NCI-H2029 treated with DMSO at 0.1 percent for 48 hours (cell line): ENCODE data around the gene KCNIP1.
"Not testable (repeated sequence)": the region's sequence is repeated elsewhere in the genome, so short reads cannot be mapped to it uniquely, and the experiment has no call there.

Experiments used
- DNase-seq: peaks from one replicate; lab custom pipeline; 2025; lab: John Stamatoyannopoulos, UW

KCNIP1 gene

GRCh38 chr5:170750791-170751190 lies 247.0 kb downstream of the KCNIP1 start:
- no peak for DNase-seq

DNA sequence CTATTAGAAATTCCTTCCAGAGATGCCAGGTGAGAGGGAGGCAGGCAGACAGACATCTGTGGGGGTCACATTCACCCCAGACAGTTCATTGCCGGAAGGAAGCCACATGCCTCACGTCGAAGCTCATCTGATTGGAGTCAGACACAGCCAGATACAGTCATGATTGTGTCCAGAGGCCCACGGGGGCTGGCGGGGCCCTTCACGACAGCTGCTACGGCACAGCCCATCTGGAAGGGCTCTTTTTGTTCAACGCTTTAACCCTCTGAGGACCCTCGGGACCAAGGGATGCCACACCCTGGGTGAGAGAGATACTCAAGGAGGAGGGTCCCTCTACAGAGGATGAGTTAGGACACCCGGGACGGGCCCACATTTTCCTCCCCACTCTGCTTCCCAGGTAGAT lies 247.8 kb downstream of the KCNIP1 start:
- no peak for DNase-seq

DNA sequence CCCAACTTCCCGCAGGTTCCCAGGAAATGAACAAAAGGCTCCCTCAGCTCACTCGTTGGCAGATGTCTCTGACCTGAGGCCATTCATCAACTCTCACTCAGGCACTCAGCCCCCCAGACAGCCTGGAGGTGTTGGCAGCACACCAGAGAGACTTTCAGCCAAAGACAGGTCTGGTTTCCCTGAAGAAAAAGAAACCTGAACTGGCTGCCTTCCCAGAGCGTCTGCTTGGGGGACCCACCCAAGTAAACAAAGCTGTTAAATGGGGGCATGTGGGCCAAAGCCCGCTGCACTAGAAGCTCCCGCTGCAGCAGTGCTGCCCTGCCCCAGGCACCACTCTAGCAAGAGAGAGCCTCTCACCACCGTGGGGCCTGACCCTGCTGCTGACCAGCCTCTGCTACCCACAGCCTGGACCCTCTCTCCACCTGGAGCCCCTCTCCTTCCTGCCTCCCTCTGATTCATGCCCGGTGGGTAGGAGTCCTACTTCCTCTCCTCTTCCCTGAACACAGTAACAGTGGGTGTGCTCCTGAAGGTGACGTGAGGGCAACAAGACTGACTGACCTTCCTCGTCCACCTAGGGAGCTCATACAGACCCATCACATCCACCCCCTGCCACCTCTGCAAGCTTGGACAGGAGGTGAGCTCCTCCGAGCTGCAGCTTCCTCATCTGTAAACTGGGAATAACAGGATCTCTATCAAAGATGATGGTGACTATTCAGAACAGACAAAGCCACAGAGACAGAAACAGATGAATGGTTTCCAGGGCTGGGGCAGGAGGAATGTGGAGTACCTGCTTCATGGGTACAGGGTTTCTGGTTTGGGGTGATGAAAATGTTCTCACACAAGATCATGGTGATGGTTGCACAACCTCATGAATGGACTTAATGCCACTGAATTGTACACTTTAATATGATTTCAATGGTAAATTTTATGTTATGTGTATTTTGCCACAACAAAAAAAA lies 248.7 kb downstream of the KCNIP1 start:
- DNase-seq = peak; percentile 28

DNA sequence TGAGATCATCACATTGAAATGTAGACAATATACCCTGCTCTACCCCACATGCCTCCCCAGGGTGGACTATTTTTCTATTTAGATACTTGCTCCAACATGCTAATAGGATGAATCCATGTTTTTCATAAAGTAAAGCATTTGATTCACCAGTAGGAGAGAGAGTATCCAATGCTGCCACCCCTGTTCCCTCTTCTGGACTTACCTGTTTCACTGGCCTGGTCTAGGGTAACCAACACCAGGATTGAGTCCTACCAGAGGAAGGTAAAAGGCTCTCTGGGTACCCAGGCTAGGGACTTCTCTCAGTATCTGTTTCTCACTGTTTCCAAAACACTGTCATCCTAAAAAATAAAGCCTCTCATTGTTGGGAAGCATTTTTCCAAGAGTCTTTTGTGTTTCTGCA lies 249.5 kb downstream of the KCNIP1 start:
- DNase-seq = no peak

DNA sequence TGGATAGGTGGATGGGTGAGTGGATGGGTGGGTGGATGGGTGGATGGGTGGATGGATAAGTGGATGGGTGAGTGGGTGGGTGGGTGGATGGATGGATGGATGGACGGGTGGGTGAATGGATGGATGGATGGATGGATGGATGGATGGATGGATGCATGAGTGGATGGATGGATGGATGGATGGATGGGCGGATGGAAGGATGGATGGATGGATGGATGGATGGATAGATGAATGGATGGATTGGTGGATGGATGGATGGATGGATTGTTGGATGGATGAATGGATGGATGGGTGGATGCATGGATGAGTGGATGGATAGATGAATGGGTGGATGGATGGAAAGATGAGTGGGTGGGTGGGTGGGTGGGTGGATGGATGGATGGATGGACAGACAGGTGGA lies 250.7 kb downstream of the KCNIP1 start:
- DNase-seq = not testable (repeated sequence)

DNA sequence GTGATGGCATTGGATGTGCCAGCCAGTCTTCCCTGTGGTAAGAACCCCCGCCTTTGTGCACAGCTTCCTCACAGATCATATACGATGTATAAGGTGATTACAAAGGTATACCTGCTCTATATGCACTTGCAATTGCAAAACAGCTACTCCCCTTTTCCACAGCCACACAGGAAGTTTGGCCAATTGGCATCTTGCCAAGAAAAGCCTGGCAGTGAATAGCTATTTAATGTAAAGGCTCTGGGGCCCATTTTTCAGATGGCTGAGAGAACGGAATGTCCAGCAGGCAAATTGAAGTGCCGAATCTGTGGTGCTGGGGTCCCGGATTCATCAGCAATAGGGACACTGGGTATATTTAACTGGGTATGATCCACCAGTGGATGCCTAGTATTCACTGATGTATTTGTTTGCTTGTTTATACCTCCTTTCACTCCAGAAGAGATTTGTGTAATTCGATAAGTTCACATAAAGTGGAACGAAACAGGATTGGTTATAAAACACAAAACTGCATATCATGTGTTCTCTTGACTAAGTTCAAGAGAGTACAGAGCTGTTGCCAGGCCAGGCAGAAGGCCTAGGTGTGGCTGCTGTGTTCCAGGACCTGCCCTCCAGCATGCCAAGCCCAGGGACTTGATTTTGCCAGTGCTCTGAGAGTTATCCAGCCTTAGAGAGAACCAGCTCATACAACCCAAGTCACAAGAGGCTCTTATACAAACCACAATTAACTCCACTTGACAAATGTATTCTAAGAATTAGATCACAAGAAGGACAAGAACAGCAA lies 252.0 kb downstream of the KCNIP1 start:
- peak; percentile 46 for DNase-seq

DNA sequence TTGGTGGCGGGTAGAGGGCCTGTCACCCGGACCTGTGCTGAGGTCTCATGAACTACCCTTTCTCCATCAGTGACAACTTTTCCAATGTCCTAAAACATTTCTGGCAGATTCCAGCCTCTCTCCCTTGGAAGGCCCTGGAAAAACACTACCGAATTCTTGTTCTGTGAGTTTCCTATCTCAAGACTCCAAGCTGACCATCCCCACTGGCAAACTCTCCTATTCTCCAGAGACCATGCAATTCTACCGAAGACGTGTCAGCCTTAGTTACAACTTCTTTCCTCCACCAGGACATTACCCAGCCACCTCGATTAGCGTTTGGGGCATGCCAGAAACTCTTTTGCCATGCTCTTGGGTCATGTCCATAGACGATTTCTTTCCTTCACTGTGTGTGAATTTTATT lies 252.9 kb downstream of the KCNIP1 start:
- no peak for DNase-seq

DNA sequence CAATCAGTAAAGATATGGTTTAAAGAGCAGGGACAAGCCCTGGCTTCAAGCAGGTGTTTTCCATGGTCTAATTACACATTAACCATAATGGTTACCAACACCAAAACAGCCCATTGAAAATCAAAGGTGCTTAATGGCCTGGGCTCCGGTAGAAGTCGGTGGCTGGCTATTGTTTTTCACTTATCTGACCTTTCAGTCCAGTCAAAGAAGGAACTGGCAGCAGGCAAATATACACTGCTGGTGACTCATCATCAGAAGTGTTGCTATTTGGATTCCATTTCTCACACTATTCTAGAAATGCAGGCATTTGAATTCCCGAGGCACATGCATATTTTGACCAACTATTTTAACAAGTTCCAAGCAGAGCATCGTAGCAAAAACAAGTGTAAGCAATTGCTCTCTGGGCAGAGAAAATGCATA lies 253.4 kb downstream of the KCNIP1 start:
- DNase-seq = no peak

- no peak for DNase-seq
Observed at GRCh38 chr5:170757669-170758068, 253.8 kb downstream of the KCNIP1 start.

DNA sequence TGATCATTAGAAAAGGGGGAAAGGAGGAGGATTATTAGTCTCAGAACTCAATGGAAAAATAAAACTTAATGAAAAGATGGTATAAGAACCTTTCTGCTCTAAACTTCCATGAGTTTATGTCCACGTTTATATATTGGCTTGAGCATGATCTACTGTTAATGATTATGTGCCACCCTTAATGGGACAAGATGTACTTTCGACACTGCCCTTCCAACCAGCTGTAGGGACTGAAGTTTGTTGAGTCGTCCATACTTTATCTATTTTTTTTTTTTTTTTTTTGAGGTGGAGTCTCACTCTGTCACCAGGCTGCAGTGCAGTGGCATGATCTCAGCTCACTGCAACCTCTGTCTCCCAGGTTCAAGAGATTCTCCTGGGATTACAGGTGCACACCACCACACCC lies 254.7 kb downstream of the KCNIP1 start:
- no peak for DNase-seq

DNA sequence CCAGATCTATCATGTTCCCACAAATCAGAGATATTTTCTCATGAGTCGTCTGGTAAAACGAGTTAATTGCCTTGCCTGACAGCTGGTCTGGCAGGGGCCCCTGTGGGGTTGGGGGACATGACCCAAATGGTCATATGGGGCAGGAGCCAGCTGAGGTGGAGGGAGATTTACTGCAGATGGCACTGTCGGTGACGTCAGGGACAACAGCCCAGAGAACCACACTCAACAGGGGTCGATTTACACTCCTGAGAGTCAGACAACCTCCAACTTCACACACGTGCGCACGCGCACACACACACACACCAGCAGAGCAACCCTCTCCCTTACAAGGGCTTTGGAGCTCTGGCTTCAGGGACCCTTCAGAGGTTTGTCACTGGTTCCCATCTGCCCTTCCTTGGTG lies 256.3 kb downstream of the KCNIP1 start:
- DNase-seq = no peak

- no peak for DNase-seq
Observed at GRCh38 chr5:170761048-170761707, 257.4 kb downstream of the KCNIP1 start.

DNA sequence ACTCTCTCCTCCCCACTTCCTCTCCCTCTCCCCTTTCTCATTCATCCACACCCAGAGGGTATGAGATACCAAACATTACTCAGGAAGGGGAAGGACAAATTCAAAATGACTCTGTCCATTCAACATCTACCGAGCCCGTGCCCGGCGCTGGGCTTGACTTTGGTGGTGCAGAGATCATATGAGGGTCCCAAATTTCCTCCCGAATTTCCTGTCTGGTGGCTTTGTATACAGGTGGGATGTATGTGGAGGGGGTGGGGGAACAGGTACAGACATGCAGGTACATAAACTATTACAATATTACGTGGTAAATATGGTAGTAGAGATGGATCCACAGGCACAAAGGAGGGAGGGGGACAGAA lies 257.9 kb downstream of the KCNIP1 start:
- DNase-seq = no peak

DNA sequence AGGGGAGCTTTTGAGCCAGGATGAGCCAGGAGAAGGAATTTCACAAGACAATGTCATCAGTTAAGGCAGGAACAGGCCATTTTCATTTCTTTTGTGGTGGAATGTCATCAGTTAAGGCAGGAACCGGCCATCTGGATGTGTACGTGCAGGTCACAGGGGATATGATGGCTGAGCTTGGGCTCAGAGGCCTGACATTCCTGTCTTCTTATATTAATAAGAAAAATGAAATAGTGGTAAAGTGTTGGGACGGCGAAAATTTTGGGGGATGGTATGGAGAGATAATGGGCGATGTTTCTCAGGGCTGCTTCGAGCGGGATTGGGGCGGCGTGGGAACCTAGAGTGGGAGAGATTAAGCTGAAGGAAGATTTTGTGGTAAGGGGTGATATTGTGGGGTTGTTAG lies 258.5 kb downstream of the KCNIP1 start:
- DNase-seq = not testable (repeated sequence)

GRCh38 chr5:170765868-170766267 lies 262.0 kb downstream of the KCNIP1 start:
- not testable (repeated sequence) for DNase-seq

DNA sequence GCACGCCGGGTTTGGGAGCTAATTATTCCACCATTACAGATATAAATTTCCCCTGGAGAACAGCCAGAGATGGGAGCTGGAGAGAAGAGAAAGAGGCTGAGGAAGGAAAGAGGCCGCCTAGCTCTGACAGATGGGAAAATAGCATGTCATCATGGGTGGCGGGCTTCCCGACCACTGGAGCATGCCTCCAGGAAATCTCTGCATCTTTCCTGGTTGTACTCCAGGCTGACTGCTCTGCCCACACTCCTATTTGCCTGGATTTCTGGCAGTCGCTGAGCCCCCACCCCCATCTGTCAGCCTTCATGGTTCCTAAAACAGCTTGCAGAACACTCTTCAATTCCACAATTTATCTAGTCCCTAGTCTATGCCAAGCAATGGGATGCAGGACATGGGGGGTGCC lies 265.4 kb downstream of the KCNIP1 start:
- DNase-seq = no peak

DNA sequence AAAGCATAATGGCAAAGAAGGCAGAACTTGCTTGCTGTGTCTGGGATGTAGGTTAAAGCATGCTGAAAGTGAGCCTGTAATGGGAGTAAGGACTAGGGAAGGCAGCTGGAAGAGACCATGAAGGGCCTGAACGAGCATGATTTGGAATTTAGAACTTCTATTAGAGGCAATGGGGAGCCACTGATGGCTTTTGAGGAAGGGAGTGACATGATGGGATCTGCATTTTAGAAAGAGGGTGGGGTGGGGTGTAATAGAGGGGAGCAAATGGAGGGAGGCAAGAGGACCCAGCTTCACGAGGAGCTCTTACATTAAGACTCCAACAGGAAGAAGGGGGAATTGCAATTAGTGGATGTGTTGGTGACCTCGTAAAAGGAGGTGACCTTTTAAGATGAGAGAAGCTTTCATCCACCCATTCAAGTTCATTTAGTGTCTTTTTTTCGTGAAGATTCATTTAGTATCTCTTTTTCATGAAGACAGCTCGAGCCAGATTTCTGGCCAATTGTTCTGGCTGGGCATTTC lies 266.1 kb downstream of the KCNIP1 start:
- no peak for DNase-seq

DNA sequence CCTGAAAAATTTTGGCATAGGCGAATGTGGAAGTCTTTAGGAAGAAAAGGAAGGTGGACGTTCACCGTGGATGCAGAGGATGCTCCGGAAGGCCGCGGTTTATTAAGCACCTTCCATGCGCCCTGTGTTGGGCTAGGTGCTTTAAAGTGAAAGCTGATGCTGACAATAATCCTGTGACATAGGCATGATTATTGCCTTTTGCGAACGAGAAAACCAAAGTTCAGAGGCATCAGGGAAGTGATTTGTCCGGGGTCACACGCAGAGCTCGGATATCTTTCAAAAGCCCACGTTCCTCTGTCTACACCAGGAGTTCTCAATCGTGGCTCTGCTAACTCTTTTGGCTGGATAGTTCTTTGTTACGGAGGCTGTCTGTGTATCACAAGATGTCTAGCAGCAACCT lies 267.7 kb downstream of the KCNIP1 start:
- DNase-seq = no peak

GRCh38 chr5:170773024-170773985 lies 269.5 kb downstream of the KCNIP1 start:
- no peak for DNase-seq

- no peak for DNase-seq
Observed at GRCh38 chr5:170774831-170775230, 271.0 kb downstream of the KCNIP1 start.

- DNase-seq = no peak
Observed at GRCh38 chr5:170781946-170782345, 278.1 kb downstream of the KCNIP1 start.
